ENCODE results near the gene MYBBP1A. TPM values are rescaled to one million over a fixed set of nuclear protein-coding genes. Genes with fewer than 3 reads are reported as not detected.

Gene MYBBP1A
- total and polyA plus RNA-seq, 9 of the 15 experiments (the other 6 are each of a cell fraction or from before 2014, with no cell fraction given): 2.0 to 114 (median 47.2) TPM

DNA sequence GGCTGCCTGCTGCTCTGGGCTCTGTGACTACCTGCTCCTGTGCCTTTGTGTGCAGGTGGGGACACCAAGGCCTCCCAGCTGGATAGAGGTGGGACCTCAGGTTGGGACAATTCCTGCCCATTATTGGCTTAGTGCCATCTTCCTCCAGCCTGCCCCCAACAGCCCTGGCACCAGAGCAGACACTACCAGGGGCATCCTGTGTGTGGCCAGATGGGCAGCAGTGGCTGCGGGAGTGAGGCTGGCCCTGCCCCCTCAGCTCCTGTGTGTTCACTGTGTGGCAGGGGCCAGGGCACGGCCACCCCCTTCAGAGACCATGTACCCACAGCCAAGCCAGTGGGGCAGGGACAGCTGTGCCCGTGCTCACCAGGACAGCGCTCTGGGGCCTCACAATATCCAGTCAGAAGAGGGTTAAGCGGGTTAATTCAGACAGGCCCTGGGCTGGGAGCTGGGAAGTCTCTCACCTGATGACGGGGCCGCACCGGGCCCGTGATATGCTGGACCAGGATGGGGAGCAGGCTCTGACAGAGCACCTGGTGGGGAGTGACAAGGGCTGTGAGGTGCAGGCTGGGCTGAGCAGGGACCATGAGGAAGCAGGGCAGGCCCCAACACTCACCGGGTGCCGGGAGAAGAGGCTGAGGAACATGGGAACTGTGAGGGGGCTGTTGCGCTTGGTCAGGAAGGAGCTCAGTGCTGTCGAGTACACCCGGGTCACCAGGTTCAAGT lies 13.0 kb downstream of the MYBBP1A start:
- Histone ChIP-seq H3K79me2 (ENCODE audit: control insufficient read depth, insufficient read depth, low read length) (no peaks in the 10 kb centered on the region), H3K27me3 (ENCODE audit: control insufficient read depth in 2 of 2, insufficient read depth in 2 of 2, low read length in 2 of 2) (no peaks in the 10 kb centered on the region), H3K36me3 (ENCODE audit: control insufficient read depth, insufficient read depth, low read length) (peaks cover 90% of the 10 kb centered on the region; the same call in 2 of the 3 replicates), H3K9me3 (replicated peaks; ENCODE audit: control insufficient read depth, insufficient read depth, low read depth, low read length) (no peaks in the 10 kb centered on the region), H3K4me1 (replicated peaks in 1 of 2; ENCODE audit: control insufficient read depth in 2 of 2, insufficient read depth in 2 of 2, low read length in 2 of 2) (peaks cover 0 to 65% of the 10 kb centered on the region in 2 experiments; a peak in 2 of 5 replicates), H2AFZ (ENCODE audit: low read depth, low read length) (no peak overlapping the region), H3K27ac (ENCODE audit: extremely low read depth, low read depth, low read length) (no peak overlapping the region), H4K20me1 (replicated peaks; ENCODE audit: control insufficient read depth, insufficient read depth, low read length) (no peaks in the 10 kb centered on the region; the same call in 1 of the 2 replicates), H3K9ac (ENCODE audit: insufficient read depth in 1 of 2, low read depth in 2 of 2, low read length in 2 of 2) (no peak overlapping the region), H3K9me1 (ENCODE audit: control insufficient read depth, insufficient read depth, low read length) (no peaks in the 10 kb centered on the region), H3K4me2 (ENCODE audit: insufficient read depth, low read length) (no peak overlapping the region), H3K4me3 (no peak overlapping the region)
- DNase-seq (ENCODE audit: extremely low read depth in 1 of 4, low spot score in 3 of 4) (no peak), ATAC-seq (no peak), FAIRE-seq (no peak)
- WGBS (ENCODE audit: insufficient coverage, low coverage, missing lambda C conversion rate): 89% methylated on average over 8 of the region's 14 CpGs
- no TSS peak for BruUV-seq (replicated peaks)
- TF ChIP-seq, protein P1, sequence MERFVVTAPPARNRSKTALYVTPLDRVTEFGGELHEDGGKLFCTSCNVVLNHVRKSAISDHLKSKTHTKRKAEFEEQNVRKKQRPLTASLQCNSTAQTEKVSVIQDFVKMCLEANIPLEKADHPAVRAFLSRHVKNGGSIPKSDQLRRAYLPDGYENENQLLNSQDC (CRISPR knock-in tag; IDR thresholded peaks at IDR 0.05): no peak
- TF ChIP-seq, protein P2, sequence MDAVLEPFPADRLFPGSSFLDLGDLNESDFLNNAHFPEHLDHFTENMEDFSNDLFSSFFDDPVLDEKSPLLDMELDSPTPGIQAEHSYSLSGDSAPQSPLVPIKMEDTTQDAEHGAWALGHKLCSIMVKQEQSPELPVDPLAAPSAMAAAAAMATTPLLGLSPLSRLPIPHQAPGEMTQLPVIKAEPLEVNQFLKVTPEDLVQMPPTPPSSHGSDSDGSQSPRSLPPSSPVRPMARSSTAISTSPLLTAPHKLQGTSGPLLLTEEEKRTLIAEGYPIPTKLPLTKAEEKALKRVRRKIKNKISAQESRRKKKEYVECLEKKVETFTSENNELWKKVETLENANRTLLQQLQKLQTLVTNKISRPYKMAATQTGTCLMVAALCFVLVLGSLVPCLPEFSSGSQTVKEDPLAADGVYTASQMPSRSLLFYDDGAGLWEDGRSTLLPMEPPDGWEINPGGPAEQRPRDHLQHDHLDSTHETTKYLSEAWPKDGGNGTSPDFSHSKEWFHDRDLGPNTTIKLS (IDR thresholded peaks at IDR 0.05; ENCODE audit: borderline replicate concordance, low read depth): no peak
- TF ChIP-seq NFIC (IDR thresholded peaks at IDR 0.05) (peak; percentile 74), RBFOX2 (IDR thresholded peaks at IDR 0.05; ENCODE audit: low read depth, low read length) (peak; percentile 25; the same call in 1 of the 2 replicates)
- intact Hi-C loops (cut with micrococcal nuclease): loop anchor here (5.0 kb wide), 1 partner anchor 120 kb away; no protein-coding TSS in a partner anchor
- in situ Hi-C loops (cut with MboI): no loop called here
- ChIA-PET POLR2A (interaction anchor here (0.6 kb wide), 1 partner anchor 538 kb away, joined by 4 read pairs; no protein-coding TSS in a partner anchor), CTCF (ENCODE audit: low intra/inter-chr PET ratio) (no interaction called here)

All from K562 (cell line).